Kidney tubule cell (primary cell): ENCODE results near the gene ESD.
"Not testable (repeated sequence)": the region's sequence is repeated elsewhere in the genome, so short reads cannot be mapped to it uniquely, and the experiment has no call there.

Source experiments
- DNase-seq: peaks from one replicate; pipeline ENCODE4 v3.0.0-alpha.2; 2018; ENCODE audit warnings: low spot score

ESD gene

GRCh38 chr13:46795321-46795720 is 1.6 kb downstream of the ESD start:
- DNase-seq = peak; percentile 17

DNA sequence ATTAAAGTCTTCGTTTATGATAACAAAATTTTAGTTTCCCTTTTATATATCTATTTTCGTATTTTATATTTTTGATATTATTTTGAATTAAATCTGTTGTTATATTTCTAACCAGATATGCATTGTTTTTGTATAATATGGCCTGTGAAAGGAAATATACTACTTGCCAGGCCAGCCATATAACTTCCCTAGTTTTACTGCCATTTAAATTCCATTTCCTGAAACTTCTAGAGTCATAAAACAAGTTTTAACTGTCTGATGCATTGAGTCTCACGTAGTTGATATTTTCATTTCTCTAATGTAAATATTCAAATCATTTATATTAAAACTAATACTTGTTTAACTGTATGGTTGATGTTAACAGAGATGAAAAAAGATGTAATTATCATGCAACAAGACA is 13.5 kb downstream of the ESD start:
- DNase-seq = no peak

GRCh38 chr13:46782691-46783090 is 14.3 kb downstream of the ESD start:
- DNase-seq = no peak

GRCh38 chr13:46782066-46782465 is 14.9 kb downstream of the ESD start:
- DNase-seq = no peak

DNA sequence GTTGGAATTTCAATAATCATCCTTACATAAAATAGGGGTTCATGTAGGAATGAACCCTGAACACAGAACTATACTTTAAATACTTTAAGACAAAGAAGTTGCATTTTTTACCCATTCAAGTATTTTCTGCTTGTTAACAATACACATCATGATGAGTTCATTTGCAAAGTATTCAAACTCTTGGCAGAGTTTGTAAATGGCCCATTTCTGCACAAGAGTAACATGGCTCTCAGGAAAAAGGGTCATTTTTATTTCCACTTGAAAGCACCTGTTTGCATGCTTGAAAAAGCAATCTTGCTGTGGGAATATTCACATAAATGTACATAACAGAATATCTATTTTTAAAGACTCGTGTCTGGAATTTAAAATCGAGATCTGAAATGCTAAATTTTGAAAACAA is 18.1 kb downstream of the ESD start:
- peak; percentile 14 for DNase-seq

DNA sequence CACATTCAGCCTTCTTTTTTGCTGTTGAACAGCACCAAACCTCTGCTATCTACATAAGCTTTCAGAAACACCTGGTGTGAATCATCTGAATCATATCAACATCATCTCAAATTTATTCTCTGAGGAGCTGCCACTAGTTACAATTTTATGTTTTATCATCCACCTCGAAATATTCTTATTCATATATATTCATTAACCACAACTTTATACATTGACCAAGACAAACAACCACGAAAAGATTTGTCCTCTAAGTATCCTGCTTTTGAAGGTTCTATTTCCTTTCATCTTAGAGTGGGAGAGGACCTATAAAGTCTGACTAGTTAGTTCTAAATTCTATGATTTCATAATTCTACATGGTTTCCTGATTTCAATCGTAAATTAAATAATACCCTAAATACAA is 18.9 kb downstream of the ESD start:
- no peak for DNase-seq

- no peak for DNase-seq
These were observed 21.4 kb downstream of the ESD start for GRCh38 chr13:46775385-46776107.

- no peak for DNase-seq
These were observed 23.4 kb downstream of the ESD start for GRCh38 chr13:46773541-46773940.

DNA sequence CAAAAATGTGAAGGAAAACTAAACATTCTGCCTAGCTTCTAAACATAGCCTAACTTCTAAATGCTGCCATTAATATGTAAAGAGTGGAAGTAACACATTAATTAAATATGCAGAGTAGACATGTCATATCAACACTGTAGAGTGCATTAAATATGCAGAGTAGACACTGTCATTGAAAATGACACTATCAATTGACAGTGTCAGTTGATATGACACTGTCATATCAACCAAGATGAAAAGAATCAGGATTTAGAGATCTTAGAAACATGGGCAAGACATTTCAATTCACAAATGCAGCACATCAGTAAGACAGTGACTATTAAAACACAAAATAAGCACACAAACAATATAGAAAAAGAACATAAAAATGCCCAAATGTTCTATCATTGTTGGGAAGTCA is 25.3 kb downstream of the ESD start:
- DNase-seq = no peak

DNA sequence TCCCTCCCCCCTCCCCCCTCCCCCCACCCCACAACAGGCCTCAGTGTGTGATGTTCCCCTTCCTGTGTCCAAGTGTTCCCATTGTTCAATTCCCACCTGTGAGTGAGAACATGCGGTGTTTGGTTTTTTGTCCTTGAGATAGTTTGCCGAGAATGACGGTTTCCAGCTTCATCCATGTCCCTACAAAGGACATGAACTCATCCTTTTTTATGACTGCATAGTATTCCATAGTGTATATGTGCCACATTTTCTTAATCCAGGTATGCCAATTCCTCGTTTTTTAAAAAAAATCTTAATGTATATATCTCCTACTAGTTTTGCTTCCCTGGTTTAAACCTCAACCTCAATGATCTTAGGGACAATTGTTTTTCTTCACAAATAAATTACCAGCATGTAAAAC is 27.0 kb downstream of the ESD start:
- not testable (repeated sequence) for DNase-seq

DNA sequence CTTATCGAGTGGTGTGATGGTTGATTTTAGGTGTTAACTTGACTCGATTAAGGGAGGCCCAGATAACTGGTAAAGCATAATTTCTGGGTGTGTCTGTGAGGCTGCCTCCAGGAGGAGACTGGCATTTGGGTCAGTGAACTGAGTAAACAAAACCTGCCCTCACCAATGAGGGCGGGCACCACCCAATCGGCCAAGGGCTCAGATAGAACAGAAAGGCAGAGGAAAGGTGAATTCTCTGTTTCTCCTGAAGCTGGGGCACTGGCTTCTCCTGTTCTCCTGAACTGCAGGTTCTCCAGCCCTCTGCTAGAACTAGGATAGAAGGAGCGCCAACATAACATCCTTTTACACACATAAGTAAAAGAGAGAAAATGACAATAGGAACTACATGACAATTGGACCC is 35.1 kb downstream of the ESD start:
- DNase-seq = no peak

GRCh38 chr13:46761174-46761573 is 35.8 kb downstream of the ESD start:
- no peak for DNase-seq

DNA sequence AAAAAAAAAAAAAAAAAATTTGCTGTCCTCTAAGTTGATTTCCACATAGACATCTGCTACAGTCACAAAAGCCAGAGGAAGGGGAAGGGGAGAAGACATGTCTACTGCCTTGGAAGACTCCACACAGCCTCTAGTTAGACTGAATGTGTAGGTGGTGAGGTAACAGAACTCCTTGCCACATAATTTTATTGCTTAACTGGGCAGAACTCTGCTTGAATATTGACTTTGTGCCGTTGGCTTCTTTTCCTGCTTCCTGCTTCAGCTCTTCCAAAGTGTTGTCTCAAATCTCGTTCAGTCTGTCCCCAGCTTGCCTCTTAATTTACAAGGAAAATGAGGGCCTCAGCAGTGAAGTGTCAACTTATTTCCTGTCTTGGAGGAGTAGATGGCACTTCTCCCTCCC is 37.1 kb downstream of the ESD start:
- peak; percentile 6 for DNase-seq

GRCh38 chr13:46757640-46758039 is 39.3 kb downstream of the ESD start:
- no peak for DNase-seq

- no peak for DNase-seq
These were observed 40.0 kb downstream of the ESD start for GRCh38 chr13:46756977-46757376.

DNA sequence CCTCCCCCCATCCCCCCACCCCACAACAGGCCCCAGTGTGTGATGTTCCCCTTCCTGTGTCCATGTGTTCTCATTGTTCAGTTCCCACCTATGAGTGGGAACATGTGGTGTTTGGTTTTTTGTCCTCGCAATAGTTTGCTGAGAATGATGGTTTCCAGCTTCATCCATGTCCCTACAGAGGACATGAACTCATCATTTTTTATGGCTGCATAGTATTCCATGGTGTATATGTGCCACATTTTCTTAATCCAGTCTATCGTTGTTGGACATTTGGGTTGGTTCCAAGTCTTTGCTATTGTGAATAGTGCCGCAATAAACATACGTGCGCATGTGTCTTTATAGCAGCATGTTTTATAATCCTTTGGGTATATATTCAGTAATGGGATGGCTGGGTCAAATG is 41.5 kb downstream of the ESD start:
- DNase-seq = not testable (repeated sequence)

DNA sequence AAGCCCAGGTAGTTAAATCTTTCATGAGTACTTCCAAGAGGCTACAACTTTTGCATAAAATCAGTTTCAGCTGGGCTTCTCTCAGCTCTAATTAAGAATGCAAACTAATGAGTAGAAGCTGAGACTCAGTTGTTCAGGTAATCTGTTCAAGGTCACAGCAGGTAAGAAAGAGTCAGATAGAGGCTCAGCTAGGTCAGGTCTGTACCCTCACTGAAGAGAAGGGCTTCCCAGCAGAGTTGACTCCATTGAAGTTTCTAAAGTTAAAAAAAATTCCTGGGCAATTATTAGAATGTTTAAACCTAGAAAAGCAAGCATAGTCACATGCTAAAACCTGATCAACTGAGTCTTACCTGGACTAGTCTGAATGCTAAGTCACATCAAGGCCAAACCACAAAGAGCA is 42.1 kb downstream of the ESD start:
- DNase-seq = no peak

- no peak for DNase-seq
These were observed 43.0 kb downstream of the ESD start for GRCh38 chr13:46753917-46754316.

GRCh38 chr13:46753137-46753536 is 43.8 kb downstream of the ESD start:
- no peak for DNase-seq

- DNase-seq = peak; percentile 69
These were observed 44.9 kb downstream of the ESD start for GRCh38 chr13:46751811-46752635.

DNA sequence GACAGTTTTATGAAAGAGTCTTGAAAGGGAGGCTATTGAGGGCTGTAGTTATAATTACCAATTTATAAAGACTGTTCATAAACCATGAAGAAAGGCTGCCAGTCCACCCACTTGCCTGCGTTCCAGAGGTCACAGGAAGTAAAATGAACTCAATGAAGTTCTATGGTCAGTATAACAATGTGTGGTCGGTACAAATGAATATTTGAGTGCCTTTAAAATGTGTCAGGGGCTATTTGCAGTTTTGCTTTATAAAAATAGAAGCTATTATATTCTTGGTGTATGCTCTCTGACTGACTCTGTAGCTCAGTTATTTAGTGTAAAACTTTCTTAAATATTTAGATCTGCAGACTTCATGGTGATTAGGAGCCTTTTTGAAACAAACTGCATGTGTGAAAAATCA is 47.0 kb downstream of the ESD start:
- DNase-seq = no peak

GRCh38 chr13:46748300-46748699 is 48.7 kb downstream of the ESD start:
- DNase-seq = no peak

DNA sequence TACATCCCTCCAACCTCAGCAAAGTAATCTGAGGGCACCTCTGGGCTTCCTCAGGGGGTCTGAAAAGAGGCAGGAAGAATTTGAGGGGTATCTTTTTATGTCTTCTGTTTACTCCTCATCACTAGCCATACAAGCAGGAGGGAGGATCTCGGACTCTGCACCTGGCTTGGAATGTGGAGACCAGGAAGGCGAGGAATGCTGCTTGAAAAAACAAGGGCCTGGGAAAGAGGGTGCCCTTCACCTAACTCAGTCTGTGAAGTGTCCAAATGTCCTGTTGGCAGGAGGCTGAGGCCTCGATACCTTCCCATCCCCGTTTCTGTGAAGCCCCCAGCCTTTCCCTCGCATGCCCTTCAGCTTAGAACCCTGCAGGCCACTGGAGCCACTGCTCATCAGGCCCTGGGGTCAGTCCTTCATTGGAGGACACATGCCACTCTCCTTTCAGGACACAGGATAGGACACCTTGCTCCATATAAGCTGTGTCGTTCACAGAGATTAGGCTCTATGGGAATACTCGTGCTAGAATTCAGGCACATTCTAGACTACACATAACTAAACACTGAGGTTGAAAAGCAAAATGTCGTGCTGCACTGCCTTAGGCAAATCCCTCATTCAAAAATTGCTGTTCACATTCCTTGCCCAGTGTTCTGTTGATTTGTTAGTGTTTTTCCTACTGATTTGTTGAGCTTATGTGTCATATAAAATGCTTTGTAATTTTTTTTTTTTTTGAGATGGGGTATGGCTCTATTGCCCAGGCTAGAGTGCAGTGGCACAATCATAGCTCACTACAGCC is 49.7 kb downstream of the ESD start:
- DNase-seq = no peak
